IMR-90 (cell line): Measurements from ENCODE around the gene FCHSD2. TPM values are rescaled to one million over a fixed set of nuclear protein-coding genes. Genes with fewer than 3 reads are reported as not detected.

ENCODE experiments used
- ATAC-seq: fragments of 200-7000 bp; cut with Tn5 transposase; 2 replicates; pipeline ENCODE4 v1.9.1; 2020; ENCODE audit warnings: low read depth, mild to moderate bottlenecking, moderate library complexity
- BruUV-seq: library from RNA; stranded (reverse); fragments of 400-500 nt; replicated peaks from 2 replicates; lab custom pipeline; 2021; lab: Mats Ljungman, UMichigan
- CTCF ChIA-PET: fragments of 300-600 bp; formaldehyde crosslinking; extraction: SDS; loops from one replicate; lab custom pipeline; 2021; ENCODE audit warnings: antibody characterized with exemption; lab: Yijun Ruan, JAX
- POLR2A ChIA-PET: fragments of 300-600 bp; sonication (Branson Sonifier 250); formaldehyde crosslinking; loops from one replicate; lab custom pipeline; 2022; ENCODE audit warnings: antibody characterized with exemption; ENCODE audit not compliant: unreplicated experiment; lab: Charles Lee
- DNase-seq: peaks from one replicate; pipeline ENCODE4 v3.0.0; 2013
- H2AFZ ChIP-seq: replicated peaks from 2 replicates; pipeline ENCODE3; 2013; ENCODE audit warnings: low read length, mild to moderate bottlenecking; ENCODE audit not compliant: poor library complexity
- H2AK5ac ChIP-seq: 2 replicates; pipeline ENCODE4 v1.6.1; 2013; ENCODE audit warnings: low read depth, low read length, inconsistent platforms
- H2AK9ac ChIP-seq: replicated peaks from 2 replicates; pipeline ENCODE3; 2013; ENCODE audit warnings: mild to moderate bottlenecking, low read depth, low read length, moderate library complexity; ENCODE audit not compliant: poor library complexity
- H2BK120ac ChIP-seq: 2 replicates; pipeline ENCODE4 v1.6.1; 2013; ENCODE audit warnings: low read depth, low read length, inconsistent platforms
- H2BK15ac ChIP-seq: 3 replicates; pipeline ENCODE4 v1.6.1; 2013; ENCODE audit warnings: low read depth, low read length, inconsistent platforms
- H2BK20ac ChIP-seq: 2 replicates; pipeline ENCODE4 v1.6.1; 2013; ENCODE audit warnings: low read depth, mild to moderate bottlenecking, inconsistent platforms, low read length, moderate library complexity
- H2BK5ac ChIP-seq: 2 replicates; pipeline ENCODE4 v1.6.1; 2013; ENCODE audit warnings: mild to moderate bottlenecking, low read depth, low read length, inconsistent platforms; ENCODE audit not compliant: poor library complexity, severe bottlenecking
- H3K14ac ChIP-seq: replicated peaks from 2 replicates; pipeline ENCODE4 v1.6.1; 2013; ENCODE audit warnings: low read depth, low read length, inconsistent platforms
- H3K18ac ChIP-seq: 2 replicates; pipeline ENCODE4 v1.6.1; 2013; ENCODE audit warnings: low read depth, low read length, control low read depth
- H3K23ac ChIP-seq: 2 replicates; pipeline ENCODE4 v1.6.1; 2013; ENCODE audit warnings: low read depth, low read length, inconsistent platforms
- H3K27ac ChIP-seq: 2 replicates; pipeline ENCODE4 v1.5.1; 2013; ENCODE audit warnings: mild to moderate bottlenecking, control low read depth, low read length; ENCODE audit not compliant: insufficient read depth
- H3K27me3 ChIP-seq: 2 replicates; pipeline ENCODE4 v1.6.1; 2013; ENCODE audit warnings: low read length; ENCODE audit not compliant: control insufficient read depth, insufficient read depth
- H3K36me3 ChIP-seq: 2 replicates; pipeline ENCODE4 v1.6.1; 2013; ENCODE audit warnings: low read length, mixed read lengths; ENCODE audit not compliant: control insufficient read depth, insufficient read depth
- H3K4ac ChIP-seq: 2 replicates; pipeline ENCODE4 v1.6.1; 2013; ENCODE audit warnings: low read depth, low read length, inconsistent platforms
- H3K4me1 ChIP-seq: 2 replicates; pipeline ENCODE4 v1.6.1; 2013; ENCODE audit warnings: low read length, mixed read lengths; ENCODE audit not compliant: control insufficient read depth, insufficient read depth
- H3K4me2 ChIP-seq: 2 replicates; pipeline ENCODE4 v1.6.1; 2013; ENCODE audit warnings: low read depth, mild to moderate bottlenecking, control low read depth, low read length, moderate library complexity
- H3K4me3 ChIP-seq: 2 replicates; pipeline ENCODE4 v1.5.1; 2013; ENCODE audit warnings: low read depth, mild to moderate bottlenecking, control low read depth, low read length, moderate library complexity; ENCODE audit not compliant: insufficient read depth
- H3K56ac ChIP-seq: 2 replicates; pipeline ENCODE4 v1.6.1; 2013; ENCODE audit warnings: low read length, inconsistent platforms; ENCODE audit not compliant: insufficient read depth; ENCODE audit errors: extremely low read depth
- H3K79me1 ChIP-seq, 2 experiments: 2 replicates each; pipeline ENCODE4 v1.6.1; 2013; ENCODE audit warnings: low read length in 2 of 2, inconsistent platforms in 1 of 2, low read depth in 1 of 2
- H3K9ac ChIP-seq: 2 replicates; pipeline ENCODE4 v1.6.1; 2013; ENCODE audit warnings: low read depth, low read length, control low read depth
- H3K9me1 ChIP-seq: 2 replicates; pipeline ENCODE4 v1.6.1; 2013; ENCODE audit warnings: low read length, inconsistent platforms; ENCODE audit not compliant: insufficient read depth
- H3K9me3 ChIP-seq: 2 replicates; pipeline ENCODE4 v1.6.1; 2013; ENCODE audit warnings: low read length; ENCODE audit not compliant: control insufficient read depth, insufficient read depth
- H4K20me1 ChIP-seq: 2 replicates; pipeline ENCODE4 v1.6.1; 2013; ENCODE audit warnings: low read length, inconsistent platforms; ENCODE audit not compliant: insufficient read depth
- H4K5ac ChIP-seq: 2 replicates; pipeline ENCODE4 v1.6.1; 2013; ENCODE audit warnings: mild to moderate bottlenecking, low read depth, low read length, control low read depth
- H4K8ac ChIP-seq, 2 experiments: 2 replicates each; pipeline ENCODE4 v1.6.1; 2013; ENCODE audit warnings: low read depth in 2 of 2, low read length in 2 of 2, control low read depth in 1 of 2, inconsistent platforms in 1 of 2
- H4K91ac ChIP-seq: 2 replicates; pipeline ENCODE4 v1.6.1; 2013; ENCODE audit warnings: low read depth, low read length, inconsistent platforms; ENCODE audit not compliant: insufficient read depth
- BHLHE40 ChIP-seq: fragments of 150-350 bp; IDR thresholded peaks from 2 replicates; pipeline ENCODE4 v1.6.1; 2016; ENCODE audit warnings: mild to moderate bottlenecking, low read depth, low read length
- CEBPB ChIP-seq: IDR thresholded peaks from 2 replicates; pipeline ENCODE4 v1.6.1; 2012; ENCODE audit warnings: low read depth, low read length, improper control_type of control experiment
- CHD1 ChIP-seq: IDR thresholded peaks from 2 replicates; pipeline ENCODE4 v1.6.1; 2012; ENCODE audit warnings: low read depth, low read length, improper control_type of control experiment
- FOS ChIP-seq: fragments of 150-350 bp; IDR thresholded peaks from 2 replicates; pipeline ENCODE4 v1.6.1; 2016; ENCODE audit warnings: low read depth, low read length
- MAFK ChIP-seq: IDR thresholded peaks from 2 replicates; pipeline ENCODE4 v1.6.1; 2012; ENCODE audit warnings: low read depth, low read length, improper control_type of control experiment
- MAZ ChIP-seq: IDR thresholded peaks from 2 replicates; pipeline ENCODE4 v1.6.1; 2012; ENCODE audit warnings: low read depth, mild to moderate bottlenecking, low read length, improper control_type of control experiment, moderate library complexity, borderline replicate concordance
- MXI1 ChIP-seq: IDR thresholded peaks from 2 replicates; pipeline ENCODE4 v1.6.1; 2012; ENCODE audit warnings: low read depth, mild to moderate bottlenecking, low read length, moderate library complexity, borderline replicate concordance
- NFE2L2 ChIP-seq: fragments of 150-350 bp; IDR thresholded peaks from 2 replicates; pipeline ENCODE4 v1.6.1; 2016; ENCODE audit warnings: low read depth, mild to moderate bottlenecking, low read length
- POLR2A ChIP-seq: IDR thresholded peaks from 2 replicates; pipeline ENCODE4 v1.6.1; 2012; ENCODE audit warnings: mild to moderate bottlenecking, low read depth, low read length
- RAD21 ChIP-seq: IDR thresholded peaks from 2 replicates; pipeline ENCODE4 v1.6.1; 2012; ENCODE audit warnings: low read length, improper control_type of control experiment
- RCOR1 ChIP-seq: IDR thresholded peaks from 2 replicates; pipeline ENCODE4 v1.6.1; 2012; ENCODE audit warnings: mild to moderate bottlenecking, low read length, improper control_type of control experiment; ENCODE audit not compliant: insufficient replicate concordance
- RFX5 ChIP-seq: IDR thresholded peaks from 2 replicates; pipeline ENCODE4 v1.8.0; 2012; ENCODE audit warnings: low read depth, mild to moderate bottlenecking, low read length, moderate library complexity
- SMC3 ChIP-seq: fragments of 150-350 bp; IDR thresholded peaks from 2 replicates; pipeline ENCODE4 v1.6.1; 2016; ENCODE audit warnings: low read depth, mild to moderate bottlenecking, antibody characterized with exemption, low read length, moderate library complexity
- WGBS, 2 experiments: methylation state at CpG; one replicate each; pipeline versions ENCODE4 v1.1.5 to v1.1.7; 2013; ENCODE audit warnings: missing lambda C conversion rate in 2 of 2; ENCODE audit not compliant: insufficient read length in 1 of 2; ENCODE audit errors: extremely low coverage in 2 of 2; 5-methylcytosine and 5-hydroxymethylcytosine counted together
- dilution Hi-C: fragments of 300-500 bp; cut with HindIII; formaldehyde crosslinking; loops from one replicate; pipeline ENCODE4 v1.14.3; 2018; ENCODE audit warnings: low sequenced_read_pairs; ENCODE audit not compliant: unreplicated experiment
- in situ Hi-C: fragments of 300-500 bp; cut with MboI; formaldehyde crosslinking; loops from 3 replicates; pipeline ENCODE4 v1.14.3; 2019; ENCODE audit warnings: low sequenced_read_pairs, inconsistent platforms, mixed read lengths
- intact Hi-C: fragments of 100-400 bp; cut with micrococcal nuclease; formaldehyde crosslinking; loops from 2 replicates; pipeline ENCODE4 v1.10.0; 2022
- polyA plus RNA-seq, 3 experiments: library from polyadenylated mRNA; depleted of rRNA; stranded (reverse); fragments of >200 nt; gene quantifications; 2 replicates each; pipeline ENCODE4 v1.2.3, GENCODE V29; 2012; ENCODE audit warnings: low replicate concordance in 1 of 3
- total RNA-seq: library from RNA; depleted of rRNA; stranded (reverse); fragments of >200 nt; gene quantifications from 2 replicates; pipeline ENCODE4 v1.2.3, GENCODE V29; 2012
- TF ChIP-seq, protein P1 (sequence below): conservative IDR thresholded peaks from 2 replicates; pipeline ENCODE4 v1.5.1; 2012; ENCODE audit warnings: mild to moderate bottlenecking, low read depth, low read length, improper control_type of control experiment
- TF ChIP-seq, protein P2 (sequence below): fragments of 150-350 bp; IDR thresholded peaks from 2 replicates; pipeline ENCODE4 v1.6.1; 2016; ENCODE audit warnings: low read depth, mild to moderate bottlenecking, low read length, moderate library complexity, borderline replicate concordance
- TF ChIP-seq, protein P3 (sequence below): fragments of 150-350 bp; IDR thresholded peaks from 2 replicates; pipeline ENCODE4 v1.6.1; 2017; ENCODE audit warnings: mild to moderate bottlenecking, antibody characterized with exemption, low read length, low read depth

FCHSD2 gene
- total and polyA plus RNA-seq, 2 of the 4 experiments (the other 2 are of a cell fraction), result 5.9 to 18.7 TPM

DNA sequence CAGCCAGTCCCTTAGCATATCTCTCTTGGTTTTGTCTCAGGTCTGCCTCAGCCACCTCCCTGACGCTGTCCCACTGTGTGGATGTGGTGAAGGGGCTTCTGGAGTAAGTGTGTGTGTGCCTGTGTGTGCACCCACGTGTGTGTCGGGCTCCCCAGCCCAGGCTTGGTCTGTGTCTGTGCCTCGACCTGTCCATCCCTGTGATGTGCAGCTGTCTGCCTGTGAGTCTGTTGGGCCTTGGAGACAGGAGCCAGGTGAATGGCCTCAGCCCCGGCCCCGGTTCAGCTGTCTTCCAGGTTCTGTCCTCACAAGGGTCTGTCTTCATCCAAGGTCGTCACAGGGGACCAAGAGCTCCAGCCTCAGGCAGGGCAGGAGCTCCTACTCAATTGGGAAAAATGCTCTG lies 318.1 kb downstream of the FCHSD2 start:
- in situ Hi-C loops, result no loop called here
- Histone ChIP-seq H2BK15ac (no peak overlapping the region), H3K27ac (no peak overlapping the region), H3K9me3 (no peaks in the 10 kb centered on the region), H3K4ac (no peak overlapping the region), H3K9me1 (peaks cover 11% of the 10 kb centered on the region), H2AFZ (no peak overlapping the region), H2AK5ac (no peak overlapping the region), H4K91ac (no peak overlapping the region), H4K8ac (no peak overlapping the region), H3K18ac (no peak overlapping the region), H3K9ac (no peak overlapping the region), H2BK120ac (no peak overlapping the region), H2BK20ac (no peak overlapping the region), H3K4me2 (no peak overlapping the region), H3K56ac (no peak overlapping the region), H3K27me3 (no peaks in the 10 kb centered on the region), H4K20me1 (peaks cover 5% of the 10 kb centered on the region; the same call in 1 of the 2 replicates), H3K4me1 (peaks cover 9% of the 10 kb centered on the region), H2AK9ac (peak overlapping the region; percentile 72), H3K23ac (no peak overlapping the region), H3K4me3 (no peak overlapping the region), H3K14ac (no peak overlapping the region), H4K5ac (no peak overlapping the region), H3K79me1 (peaks cover 0 to 8% of the 10 kb centered on the region in 2 experiments; a peak in 1 of 4 replicates), H3K36me3 (no peaks in the 10 kb centered on the region), H2BK5ac (no peak overlapping the region)
- dilution Hi-C loops, result no loop called here
- TF ChIP-seq FOS, result no peak
- no peak for TF ChIP-seq SMC3
- TF ChIP-seq NFE2L2, result no peak
- no peak for TF ChIP-seq RFX5
- TF ChIP-seq MAZ, result no peak
- TF ChIP-seq, protein P1, sequence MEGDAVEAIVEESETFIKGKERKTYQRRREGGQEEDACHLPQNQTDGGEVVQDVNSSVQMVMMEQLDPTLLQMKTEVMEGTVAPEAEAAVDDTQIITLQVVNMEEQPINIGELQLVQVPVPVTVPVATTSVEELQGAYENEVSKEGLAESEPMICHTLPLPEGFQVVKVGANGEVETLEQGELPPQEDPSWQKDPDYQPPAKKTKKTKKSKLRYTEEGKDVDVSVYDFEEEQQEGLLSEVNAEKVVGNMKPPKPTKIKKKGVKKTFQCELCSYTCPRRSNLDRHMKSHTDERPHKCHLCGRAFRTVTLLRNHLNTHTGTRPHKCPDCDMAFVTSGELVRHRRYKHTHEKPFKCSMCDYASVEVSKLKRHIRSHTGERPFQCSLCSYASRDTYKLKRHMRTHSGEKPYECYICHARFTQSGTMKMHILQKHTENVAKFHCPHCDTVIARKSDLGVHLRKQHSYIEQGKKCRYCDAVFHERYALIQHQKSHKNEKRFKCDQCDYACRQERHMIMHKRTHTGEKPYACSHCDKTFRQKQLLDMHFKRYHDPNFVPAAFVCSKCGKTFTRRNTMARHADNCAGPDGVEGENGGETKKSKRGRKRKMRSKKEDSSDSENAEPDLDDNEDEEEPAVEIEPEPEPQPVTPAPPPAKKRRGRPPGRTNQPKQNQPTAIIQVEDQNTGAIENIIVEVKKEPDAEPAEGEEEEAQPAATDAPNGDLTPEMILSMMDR, result no peak
- TF ChIP-seq, protein P2, sequence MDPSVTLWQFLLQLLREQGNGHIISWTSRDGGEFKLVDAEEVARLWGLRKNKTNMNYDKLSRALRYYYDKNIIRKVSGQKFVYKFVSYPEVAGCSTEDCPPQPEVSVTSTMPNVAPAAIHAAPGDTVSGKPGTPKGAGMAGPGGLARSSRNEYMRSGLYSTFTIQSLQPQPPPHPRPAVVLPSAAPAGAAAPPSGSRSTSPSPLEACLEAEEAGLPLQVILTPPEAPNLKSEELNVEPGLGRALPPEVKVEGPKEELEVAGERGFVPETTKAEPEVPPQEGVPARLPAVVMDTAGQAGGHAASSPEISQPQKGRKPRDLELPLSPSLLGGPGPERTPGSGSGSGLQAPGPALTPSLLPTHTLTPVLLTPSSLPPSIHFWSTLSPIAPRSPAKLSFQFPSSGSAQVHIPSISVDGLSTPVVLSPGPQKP, result no peak
- TF ChIP-seq CEBPB, result no peak
- TF ChIP-seq RAD21, result no peak
- TF ChIP-seq POLR2A, result no peak
- TF ChIP-seq, protein P3, sequence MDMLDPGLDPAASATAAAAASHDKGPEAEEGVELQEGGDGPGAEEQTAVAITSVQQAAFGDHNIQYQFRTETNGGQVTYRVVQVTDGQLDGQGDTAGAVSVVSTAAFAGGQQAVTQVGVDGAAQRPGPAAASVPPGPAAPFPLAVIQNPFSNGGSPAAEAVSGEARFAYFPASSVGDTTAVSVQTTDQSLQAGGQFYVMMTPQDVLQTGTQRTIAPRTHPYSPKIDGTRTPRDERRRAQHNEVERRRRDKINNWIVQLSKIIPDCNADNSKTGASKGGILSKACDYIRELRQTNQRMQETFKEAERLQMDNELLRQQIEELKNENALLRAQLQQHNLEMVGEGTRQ, result no peak
- TF ChIP-seq RCOR1, result no peak
- no peak for TF ChIP-seq BHLHE40
- TF ChIP-seq CHD1, result no peak
- TF ChIP-seq MAFK, result no peak
- no peak for TF ChIP-seq MXI1
- ChIA-PET POLR2A (no interaction called here), CTCF (no interaction called here)
- no TSS peak for BruUV-seq
- intact Hi-C loops, result no loop called here
- ATAC-seq, result no peak
- 72% methylated on average over 6 of the region's 7 CpGs; no CpG with 5 or more reads in 1 of the 2 experiments for WGBS, 2 experiments
- no peak for DNase-seq
